ENCODE data around the gene ZNF165.

- TF ChIP-seq CTCF (IDR thresholded peaks at IDR 0.05) (no peak), POLR2A (IDR thresholded peaks at IDR 0.05) (no peak)
Measured at GRCh38 chr6:28136585-28137504, 56.5 kb downstream of the ZNF165 start.

Measured in testis (tissue), 2 donors.